ENCODE results near the gene TTF2.

DNA sequence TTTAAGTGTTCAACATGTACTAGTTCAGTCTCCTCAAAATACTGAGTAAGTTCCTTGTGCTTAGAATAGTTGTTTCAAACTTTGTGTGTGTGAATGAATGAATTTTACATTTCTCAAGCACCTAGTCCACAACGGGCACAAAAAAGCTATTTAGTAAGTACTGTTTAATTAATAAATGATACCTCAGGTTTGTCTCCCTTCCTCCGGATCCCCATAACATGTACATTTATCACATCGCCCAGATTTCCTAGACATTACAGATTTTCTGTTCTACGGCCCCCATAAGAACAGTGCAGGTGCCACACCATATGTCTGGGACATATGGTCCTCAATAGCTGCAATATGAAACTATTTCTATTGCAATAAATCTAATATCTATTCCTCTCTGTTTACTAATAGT lies 1.3 kb upstream of the TTF2 start:
- TF ChIP-seq POLR2A (IDR thresholded peaks at IDR 0.05), result no peak
- TF ChIP-seq, protein P1, sequence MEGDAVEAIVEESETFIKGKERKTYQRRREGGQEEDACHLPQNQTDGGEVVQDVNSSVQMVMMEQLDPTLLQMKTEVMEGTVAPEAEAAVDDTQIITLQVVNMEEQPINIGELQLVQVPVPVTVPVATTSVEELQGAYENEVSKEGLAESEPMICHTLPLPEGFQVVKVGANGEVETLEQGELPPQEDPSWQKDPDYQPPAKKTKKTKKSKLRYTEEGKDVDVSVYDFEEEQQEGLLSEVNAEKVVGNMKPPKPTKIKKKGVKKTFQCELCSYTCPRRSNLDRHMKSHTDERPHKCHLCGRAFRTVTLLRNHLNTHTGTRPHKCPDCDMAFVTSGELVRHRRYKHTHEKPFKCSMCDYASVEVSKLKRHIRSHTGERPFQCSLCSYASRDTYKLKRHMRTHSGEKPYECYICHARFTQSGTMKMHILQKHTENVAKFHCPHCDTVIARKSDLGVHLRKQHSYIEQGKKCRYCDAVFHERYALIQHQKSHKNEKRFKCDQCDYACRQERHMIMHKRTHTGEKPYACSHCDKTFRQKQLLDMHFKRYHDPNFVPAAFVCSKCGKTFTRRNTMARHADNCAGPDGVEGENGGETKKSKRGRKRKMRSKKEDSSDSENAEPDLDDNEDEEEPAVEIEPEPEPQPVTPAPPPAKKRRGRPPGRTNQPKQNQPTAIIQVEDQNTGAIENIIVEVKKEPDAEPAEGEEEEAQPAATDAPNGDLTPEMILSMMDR (IDR thresholded peaks at IDR 0.05), result no peak

All from uterus (tissue), 2 donors.